GM21786 (cell line): ENCODE measurements around the gene MRS2.

Source experiments
- ATAC-seq: cut with Tn5 transposase; IDR thresholded peaks from one replicate; pipeline ENCODE4 v1.9.1; 2021; ENCODE audit not compliant: unreplicated experiment

The MRS2 gene

GRCh38 chr6:24469811-24470210, 67.1 kb downstream of the MRS2 start:
- no peak for ATAC-seq

DNA sequence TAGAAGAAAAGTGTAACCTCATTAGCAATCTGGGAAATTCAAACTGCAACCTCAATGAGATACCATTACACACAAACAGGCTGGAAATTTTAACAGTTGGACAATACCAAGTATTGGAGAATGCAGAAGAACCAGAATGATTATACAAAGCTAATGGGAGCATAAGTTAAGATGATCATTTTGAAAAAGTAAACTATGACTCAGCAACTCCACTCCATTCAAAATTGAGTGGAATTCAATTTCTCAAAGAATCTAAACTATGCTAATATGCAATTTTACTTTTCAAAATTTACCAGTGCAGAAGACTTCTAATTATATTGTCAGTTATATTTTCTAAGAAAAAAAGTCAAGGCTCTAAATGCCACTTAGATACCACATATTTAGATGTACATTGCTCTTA, 69.4 kb downstream of the MRS2 start:
- ATAC-seq, result no peak
